IMR-90 (cell line): Measurements from ENCODE around the gene UNC13C.

Experiments
- BHLHE40 ChIP-seq: fragments of 150-350 bp; IDR thresholded peaks from 2 replicates; pipeline ENCODE4 v1.6.1; 2016; ENCODE audit warnings: mild to moderate bottlenecking, low read depth, low read length
- CHD1 ChIP-seq: IDR thresholded peaks from 2 replicates; pipeline ENCODE4 v1.6.1; 2012; ENCODE audit warnings: low read depth, low read length, improper control_type of control experiment
- CTCF ChIP-seq: conservative IDR thresholded peaks from 2 replicates; pipeline ENCODE4 v1.5.1; 2012; ENCODE audit warnings: mild to moderate bottlenecking, low read depth, low read length, improper control_type of control experiment
- FOS ChIP-seq: fragments of 150-350 bp; IDR thresholded peaks from 2 replicates; pipeline ENCODE4 v1.6.1; 2016; ENCODE audit warnings: low read depth, low read length
- MAFK ChIP-seq: IDR thresholded peaks from 2 replicates; pipeline ENCODE4 v1.6.1; 2012; ENCODE audit warnings: low read depth, low read length, improper control_type of control experiment
- MXI1 ChIP-seq: IDR thresholded peaks from 2 replicates; pipeline ENCODE4 v1.6.1; 2012; ENCODE audit warnings: low read depth, mild to moderate bottlenecking, low read length, moderate library complexity, borderline replicate concordance
- POLR2A ChIP-seq: IDR thresholded peaks from 2 replicates; pipeline ENCODE4 v1.6.1; 2012; ENCODE audit warnings: mild to moderate bottlenecking, low read depth, low read length
- RAD21 ChIP-seq: IDR thresholded peaks from 2 replicates; pipeline ENCODE4 v1.6.1; 2012; ENCODE audit warnings: low read length, improper control_type of control experiment
- RFX5 ChIP-seq: IDR thresholded peaks from 2 replicates; pipeline ENCODE4 v1.8.0; 2012; ENCODE audit warnings: low read depth, mild to moderate bottlenecking, low read length, moderate library complexity
- USF2 ChIP-seq: fragments of 150-350 bp; IDR thresholded peaks from 2 replicates; pipeline ENCODE4 v1.6.1; 2017; ENCODE audit warnings: mild to moderate bottlenecking, antibody characterized with exemption, low read length, low read depth

GRCh38 chr15:54424171-54424570, 445.9 kb downstream of the UNC13C start:
- TF ChIP-seq CTCF (no peak), FOS (no peak), MAFK (no peak), MXI1 (no peak), POLR2A (no peak), BHLHE40 (no peak), RFX5 (no peak), RAD21 (no peak), CHD1 (no peak), USF2 (no peak)
